ENCODE data around the gene POLR3E. TPM values are rescaled to one million over a fixed set of nuclear protein-coding genes. Genes with fewer than 3 reads are reported as not detected.

The POLR3E gene
- total RNA-seq, 1 experiment from 2014 or later, result 70.9 TPM

DNA sequence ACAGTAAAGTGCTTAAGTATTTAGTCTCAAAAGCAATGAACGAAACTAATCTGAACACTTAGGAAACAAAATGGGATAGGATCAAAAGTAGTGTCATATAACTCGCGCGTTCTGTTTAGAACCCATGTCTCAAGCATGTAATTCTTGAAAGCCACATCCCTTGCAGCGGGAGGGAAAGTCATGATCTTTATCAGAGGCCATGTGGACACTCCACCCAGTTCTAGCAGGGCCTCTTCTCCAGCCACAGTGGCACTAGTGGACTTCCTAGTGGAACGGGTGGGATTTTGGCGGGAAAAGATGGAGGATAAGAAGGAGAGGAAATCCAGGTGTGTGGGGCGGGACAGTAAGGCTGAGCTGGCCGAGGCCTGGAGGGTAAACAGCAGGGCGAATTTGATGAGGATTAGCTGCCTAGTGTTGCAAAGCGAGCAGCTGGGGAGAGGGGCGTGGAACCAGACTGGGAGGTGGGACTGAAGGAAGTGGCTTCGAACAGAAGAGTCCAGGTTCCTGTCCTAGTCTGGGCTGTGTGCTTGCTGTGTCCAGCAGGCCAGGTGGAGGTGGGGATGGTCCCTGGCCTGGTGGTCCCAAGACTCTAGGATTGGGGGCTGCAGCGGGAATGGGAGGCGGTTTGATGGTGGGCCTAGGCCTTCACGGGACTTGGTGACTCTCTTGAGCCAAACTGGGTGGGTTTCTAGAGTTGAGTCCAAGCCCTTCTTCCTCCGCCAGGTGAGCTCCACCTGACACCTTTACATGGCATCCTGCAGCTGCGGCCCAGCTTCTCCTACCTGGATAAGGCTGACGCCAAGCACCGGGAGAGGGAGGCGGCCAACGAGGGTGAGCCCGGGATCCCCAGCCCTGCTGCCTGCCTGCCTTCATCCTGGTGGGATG is 15.9 kb downstream of the POLR3E start:
- H3K36me3 ChIP-seq (ENCODE audit: low read depth), result peaks cover 6% of the 10 kb centered on the region; the same call in 1 of the 2 replicates
- POLR2A ChIA-PET (ENCODE audit: unreplicated experiment), result no interaction called here

DNA sequence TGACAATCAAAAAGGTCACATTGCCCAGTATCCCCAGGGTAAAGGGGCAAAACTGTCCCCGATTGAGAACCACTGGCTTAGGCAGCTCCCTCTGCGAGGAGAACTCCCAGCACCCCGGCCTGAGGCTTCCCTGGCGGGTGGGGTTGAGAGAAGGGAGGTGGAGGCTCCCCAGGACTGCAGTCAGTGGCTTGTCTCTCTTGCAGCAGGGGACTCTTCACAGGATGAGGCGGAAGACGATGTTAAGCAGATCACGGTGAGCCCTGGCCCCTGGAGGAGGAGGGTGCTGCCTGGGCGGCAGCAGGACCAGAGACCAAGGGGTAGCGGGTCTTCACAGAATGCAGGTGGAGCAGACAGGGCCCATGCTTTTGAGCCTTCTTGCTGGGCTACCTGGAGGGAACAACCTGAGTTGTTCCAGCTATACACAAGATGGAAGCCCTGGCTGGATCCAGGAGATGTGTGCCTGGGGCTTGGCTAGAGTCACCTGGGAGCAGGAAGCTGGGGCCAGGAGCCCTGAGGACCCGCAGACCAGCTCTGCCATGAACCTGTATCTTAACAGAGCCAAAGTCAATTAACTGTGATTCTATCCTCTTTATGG is 16.8 kb downstream of the POLR3E start:
- CTCF ChIA-PET, result no interaction called here
- Histone ChIP-seq H3K9me2 (ENCODE audit: insufficient read depth) (no peaks in the 10 kb centered on the region), H3K9me3 (ENCODE audit: insufficient read depth, low read depth) (no peaks in the 10 kb centered on the region), H2AFZ (no peak overlapping the region), H3K4me1 (replicated peaks; ENCODE audit: insufficient read depth) (no peaks in the 10 kb centered on the region), H3K4me2 (no peak overlapping the region), H3K27me3 (ENCODE audit: insufficient read depth, low read depth) (no peaks in the 10 kb centered on the region), H3K4me3 (no peak overlapping the region), H3K27ac (no peak overlapping the region), H3F3A (ENCODE audit: insufficient read depth, low read depth) (peaks cover 3% of the 10 kb centered on the region; the same call in 1 of the 2 replicates), H3K36me3 (ENCODE audit: low read depth) (peaks cover 7% of the 10 kb centered on the region; the same call in 1 of the 2 replicates), H3K79me2 (ENCODE audit: low read depth) (no peaks in the 10 kb centered on the region), H4K20me1 (ENCODE audit: insufficient read depth) (no peaks in the 10 kb centered on the region; the same call in 1 of the 2 replicates)
- no TSS peak for BruUV-seq (replicated peaks)
- intact Hi-C loops (cut with micrococcal nuclease; ENCODE audit: unreplicated experiment), result no loop called here
- POLR2A ChIA-PET (ENCODE audit: unreplicated experiment), result no interaction called here
- no peak for DNase-seq
- no peak for TF ChIP-seq CTCF (conservative IDR thresholded peaks at IDR 0.05)
- no peak for TF ChIP-seq EZH2 (IDR thresholded peaks at IDR 0.05; ENCODE audit: low read depth)

More for the DNA sequence above, 15.9 kb downstream of the POLR3E start:
- H3K4me3 ChIP-seq, result no peak overlapping the region
- H3F3A ChIP-seq (ENCODE audit: insufficient read depth, low read depth), result peaks cover 3% of the 10 kb centered on the region; the same call in 1 of the 2 replicates
- H3K4me1 ChIP-seq (replicated peaks; ENCODE audit: insufficient read depth), result no peaks in the 10 kb centered on the region
- no peaks in the 10 kb centered on the region for H3K9me2 ChIP-seq (ENCODE audit: insufficient read depth)
- H3K4me2 ChIP-seq, result no peak overlapping the region
- H3K9me3 ChIP-seq (ENCODE audit: insufficient read depth, low read depth), result no peaks in the 10 kb centered on the region
- CTCF ChIA-PET, result no interaction called here
- DNase-seq, result no peak
- H3K27me3 ChIP-seq (ENCODE audit: insufficient read depth, low read depth), result no peaks in the 10 kb centered on the region
- H3K27ac ChIP-seq, result no peak overlapping the region
- no peaks in the 10 kb centered on the region for H3K79me2 ChIP-seq (ENCODE audit: low read depth)
- intact Hi-C loops (cut with micrococcal nuclease; ENCODE audit: unreplicated experiment), result no loop called here
- no peaks in the 10 kb centered on the region; the same call in 1 of the 2 replicates for H4K20me1 ChIP-seq (ENCODE audit: insufficient read depth)
- no TSS peak for BruUV-seq (replicated peaks)
- H2AFZ ChIP-seq, result no peak overlapping the region
- TF ChIP-seq CTCF (conservative IDR thresholded peaks at IDR 0.05), result no peak
- no peak for TF ChIP-seq EZH2 (IDR thresholded peaks at IDR 0.05; ENCODE audit: low read depth)

- no peaks in the 10 kb centered on the region for H3K79me2 ChIP-seq (ENCODE audit: low read depth)
- DNase-seq, result no peak
- no peaks in the 10 kb centered on the region for H4K20me1 ChIP-seq (ENCODE audit: insufficient read depth)
- no peak overlapping the region for H2AFZ ChIP-seq
- no TSS peak for BruUV-seq (replicated peaks)
- H3K36me3 ChIP-seq (ENCODE audit: low read depth), result peaks cover 15% of the 10 kb centered on the region; the same call in 1 of the 2 replicates
- H3K4me2 ChIP-seq, result no peak overlapping the region
- TF ChIP-seq CTCF (conservative IDR thresholded peaks at IDR 0.05) (no peak), EZH2 (IDR thresholded peaks at IDR 0.05; ENCODE audit: low read depth) (no peak)
- no peak overlapping the region for H3K4me3 ChIP-seq
- H3K27ac ChIP-seq, result no peak overlapping the region
- POLR2A ChIA-PET (ENCODE audit: unreplicated experiment), result no interaction called here
- H3K27me3 ChIP-seq (ENCODE audit: insufficient read depth, low read depth), result no peaks in the 10 kb centered on the region
- CTCF ChIA-PET, result no interaction called here
- no peaks in the 10 kb centered on the region for H3K9me2 ChIP-seq (ENCODE audit: insufficient read depth)
- H3F3A ChIP-seq (ENCODE audit: insufficient read depth, low read depth), result peaks cover 4% of the 10 kb centered on the region; the same call in 1 of the 2 replicates
- H3K4me1 ChIP-seq (replicated peaks; ENCODE audit: insufficient read depth), result no peaks in the 10 kb centered on the region
- no peaks in the 10 kb centered on the region for H3K9me3 ChIP-seq (ENCODE audit: insufficient read depth, low read depth)
- intact Hi-C loops (cut with micrococcal nuclease; ENCODE audit: unreplicated experiment), result no loop called here
Measured at GRCh38 chr16:22314661-22315626, 17.7 kb downstream of the POLR3E start.
